Measurements from ENCODE around the gene PFKFB2.
A peak's percentile ranks its signal among the peaks of the same experiment; 100 is the strongest.
"Not testable (repeated sequence)": the region's sequence is repeated elsewhere in the genome, so short reads cannot be mapped to it uniquely, and the experiment has no call there.

PFKFB2 gene

DNA sequence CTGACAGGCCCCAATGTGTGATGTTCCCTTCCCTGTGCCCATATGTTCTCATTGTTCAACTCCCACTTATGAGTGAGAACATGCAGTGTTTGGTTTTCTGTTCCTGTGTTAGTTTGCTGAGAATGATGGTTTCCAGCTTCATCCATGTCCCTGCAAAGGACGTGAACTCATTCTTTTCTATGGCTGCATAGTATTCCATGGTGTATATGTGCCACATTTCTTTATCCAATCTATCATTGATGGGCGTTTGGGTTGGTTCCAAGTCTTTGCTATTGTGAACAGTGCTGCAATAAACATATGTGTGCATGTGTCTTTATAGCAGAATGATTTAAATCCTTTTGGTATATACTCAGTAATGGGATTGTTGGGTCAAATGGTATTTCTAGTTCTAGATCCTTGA, 11.7 kb upstream of the PFKFB2 start:
- DNase-seq: not testable (repeated sequence)

DNA sequence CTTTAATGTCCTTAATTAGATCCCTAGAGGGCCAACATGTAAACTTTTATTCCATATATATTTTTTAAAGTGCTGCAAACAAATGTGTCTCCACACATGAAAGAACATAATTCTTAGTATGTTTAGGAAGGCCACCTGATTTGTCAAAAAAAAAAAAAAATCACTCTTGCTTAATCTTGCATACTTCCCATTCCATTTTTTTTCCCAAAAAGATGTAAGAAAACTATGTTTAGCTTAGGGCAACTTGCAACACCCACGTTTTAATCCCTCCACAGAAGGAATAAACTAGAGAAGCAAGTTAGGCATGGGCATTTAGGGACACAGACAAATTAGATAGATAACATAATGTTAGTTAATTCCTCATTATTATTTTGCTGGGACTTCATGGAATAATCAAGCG, 7.6 kb upstream of the PFKFB2 start:
- DNase-seq: no peak

DNA sequence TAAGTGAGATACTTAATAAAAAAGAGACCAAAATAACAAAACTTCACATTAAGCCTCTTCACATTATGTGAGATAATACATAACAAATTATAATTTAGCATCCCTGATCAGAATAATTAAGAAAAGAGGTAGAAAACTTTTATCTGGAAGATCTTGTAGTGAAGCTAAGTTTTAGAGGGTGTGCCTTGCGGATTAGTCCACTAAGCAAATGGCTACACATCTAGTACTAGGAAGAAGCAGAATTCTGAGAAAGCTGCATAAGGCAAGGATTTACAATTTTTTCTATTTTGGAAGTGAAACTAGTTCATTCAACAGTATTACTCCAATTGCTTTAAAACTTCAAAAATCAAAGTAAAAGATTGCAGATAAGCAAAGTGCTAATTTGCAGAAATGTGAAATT, 5.6 kb upstream of the PFKFB2 start:
- DNase-seq: no peak

- no peak for DNase-seq
These were observed 5.0 kb upstream of the PFKFB2 start for GRCh38 chr1:207048041-207048440.

DNA sequence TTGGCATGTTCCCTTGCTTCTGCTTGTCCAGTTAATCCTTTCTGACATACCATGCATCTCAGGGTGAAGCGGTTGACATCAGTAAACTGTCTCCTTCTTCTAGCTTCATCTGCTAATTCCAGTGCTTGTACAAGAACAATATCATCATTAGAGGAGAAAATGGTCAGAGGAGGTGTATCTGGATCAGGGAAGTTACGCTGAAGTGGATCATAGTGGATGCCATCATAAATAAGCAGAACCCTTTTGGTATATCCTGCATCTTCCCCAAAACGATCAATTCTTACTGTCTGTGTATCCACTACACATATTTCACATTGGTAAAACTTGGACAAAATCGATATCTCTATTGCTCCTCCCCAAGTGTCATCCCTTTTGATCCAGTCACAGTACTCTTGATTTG, 4.0 kb upstream of the PFKFB2 start:
- DNase-seq: no peak

GRCh38 chr1:207049514-207049913, 3.6 kb upstream of the PFKFB2 start:
- DNase-seq: no peak

- DNase-seq: peak; percentile 50
These were observed 3.1 kb upstream of the PFKFB2 start for GRCh38 chr1:207049974-207050391.

GRCh38 chr1:207050480-207051190, 2.4 kb upstream of the PFKFB2 start:
- DNase-seq: peak; percentile 88

DNA sequence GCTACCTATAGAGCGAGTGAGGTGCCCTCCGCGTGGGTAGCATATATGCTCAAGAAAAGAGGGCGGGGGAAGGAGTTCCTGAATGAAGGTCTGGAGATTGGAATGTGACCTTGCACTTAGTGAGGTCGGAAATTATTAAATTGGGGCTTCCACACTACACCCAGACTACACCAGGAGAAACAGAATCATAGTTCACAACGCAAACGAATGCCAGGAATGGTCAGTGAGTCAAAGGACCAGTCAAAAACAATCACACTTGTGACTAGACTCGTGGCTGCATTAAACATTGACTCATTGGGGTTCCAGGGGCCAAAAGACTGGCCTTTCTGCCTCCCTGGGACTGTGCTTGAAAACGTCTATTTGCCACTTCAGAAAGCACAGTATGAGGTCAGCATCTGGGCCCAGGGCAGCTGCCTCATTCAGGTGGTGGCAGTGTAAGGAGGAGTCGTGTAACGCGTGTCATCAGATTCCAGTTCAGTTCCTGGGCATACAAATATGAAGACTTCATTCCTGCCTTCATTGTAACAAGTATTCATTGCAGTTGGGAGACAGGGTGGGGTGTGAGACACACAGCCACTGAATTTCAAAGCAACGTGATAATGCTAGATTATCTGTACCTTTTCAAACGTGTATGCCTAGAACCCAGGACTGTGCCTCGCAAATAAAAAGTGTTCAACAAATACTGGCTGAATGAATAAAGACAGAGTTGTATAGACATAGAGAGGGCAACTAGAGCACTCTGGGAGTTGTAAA, 1.7 kb upstream of the PFKFB2 start, which contains the start of gene YOD1:
YOD1 (minus strand) TSS at position 18 of the 753 bp plus-strand sequence. CDS start 178 bp downstream, outside the sequence.
- peak; percentile 42 for DNase-seq

GRCh38 chr1:207054491-207054890, 1.4 kb downstream of the PFKFB2 start:
- DNase-seq: no peak

DNA sequence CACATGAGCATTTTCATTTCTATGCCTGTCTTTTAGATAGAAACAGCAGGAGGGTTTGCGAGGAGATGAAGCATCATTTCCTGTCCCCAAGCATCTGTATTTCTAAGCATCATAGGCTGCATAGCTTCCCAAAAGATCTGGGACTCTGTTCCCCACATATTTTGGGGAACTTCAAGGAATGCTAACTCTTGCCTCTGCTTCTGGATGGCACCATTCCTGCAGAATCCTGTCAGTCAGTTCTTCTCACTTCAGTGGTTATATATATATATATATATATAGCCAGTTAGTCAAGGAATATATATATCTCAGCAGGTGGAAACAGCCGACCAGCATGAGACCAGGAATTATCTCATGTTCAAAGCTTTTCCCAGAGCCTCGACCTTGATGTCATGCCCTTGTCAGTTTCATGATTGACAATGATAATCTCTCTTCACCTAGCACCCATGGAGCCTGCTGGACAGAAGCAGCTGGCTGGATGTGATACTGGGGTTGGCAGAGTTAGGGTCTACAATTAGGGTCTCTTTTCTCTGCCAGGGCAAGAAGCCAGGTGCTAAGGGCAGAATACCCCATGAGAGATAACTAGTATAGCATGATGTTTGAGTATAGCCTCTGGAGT, 2.4 kb downstream of the PFKFB2 start:
- DNase-seq: no peak

- DNase-seq: no peak
These were observed 3.6 kb downstream of the PFKFB2 start for GRCh38 chr1:207056673-207057072.

DNA sequence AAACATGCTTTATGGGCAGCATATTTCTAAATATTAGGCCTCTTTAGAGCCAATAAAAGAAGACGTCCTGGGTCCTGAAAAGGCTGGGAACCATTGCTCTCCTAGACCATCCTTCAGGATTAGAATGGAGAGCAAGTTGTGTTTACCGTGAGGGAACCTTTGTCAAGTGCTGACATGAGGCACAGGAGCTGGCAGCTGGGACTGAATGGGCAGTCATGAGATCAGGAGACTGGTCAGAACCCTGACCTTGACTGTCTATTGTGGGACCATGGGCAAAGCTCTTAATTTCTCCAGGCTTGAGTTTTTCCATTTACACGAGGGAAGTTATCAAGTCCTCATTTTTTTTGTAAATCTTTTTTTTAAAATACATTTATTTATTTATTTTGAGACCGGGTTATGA, 5.2 kb downstream of the PFKFB2 start:
- no peak for DNase-seq

DNA sequence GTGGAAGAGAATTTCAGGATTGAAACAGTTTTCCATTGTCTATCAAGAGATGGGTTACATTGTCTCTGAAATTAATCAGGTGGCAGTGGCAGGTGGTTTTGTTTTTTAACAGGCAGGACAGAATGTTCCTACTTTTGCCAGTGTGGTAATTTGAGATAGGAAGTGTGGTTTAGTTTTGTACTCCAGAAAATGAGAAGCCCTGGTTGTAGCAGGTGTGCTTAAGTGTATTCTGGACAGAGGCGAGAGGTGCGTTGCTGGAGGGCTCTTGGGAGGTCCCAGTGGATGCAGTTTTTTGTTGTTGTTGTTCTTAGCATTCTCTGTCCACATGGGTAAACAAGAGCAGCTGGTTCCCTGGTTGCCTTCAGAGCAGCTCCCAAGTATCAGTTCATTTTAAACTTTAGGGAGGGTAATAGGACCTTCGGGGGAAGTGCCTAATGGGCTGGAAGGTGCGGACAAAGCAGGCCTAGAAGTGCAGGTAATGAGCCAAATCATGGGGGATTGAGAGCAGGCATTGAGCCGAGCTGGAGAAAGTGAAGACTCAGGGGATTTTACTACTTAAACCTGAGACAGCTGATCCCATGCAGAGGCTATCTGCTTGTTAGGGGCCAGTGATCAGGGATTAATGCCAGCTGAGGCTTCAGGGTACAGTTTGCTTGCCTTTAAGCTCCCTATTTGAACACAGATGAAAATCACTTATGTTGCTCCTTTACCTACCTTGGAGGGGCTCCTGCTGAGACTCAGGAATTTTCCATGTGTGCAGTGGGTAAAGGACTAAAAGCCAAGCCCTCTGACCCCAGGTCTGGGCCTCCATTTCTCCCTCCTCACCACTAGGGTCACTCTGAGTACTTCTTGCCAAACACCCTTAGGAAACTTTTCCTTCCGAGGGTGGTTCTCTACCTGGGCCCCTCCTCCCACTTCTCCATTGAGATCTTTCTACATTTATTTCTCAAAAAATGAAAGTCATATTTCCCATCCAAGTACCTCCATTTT, 6.1 kb downstream of the PFKFB2 start:
- DNase-seq: peak; percentile 95

- DNase-seq: peak; percentile 37
These were observed 6.8 kb downstream of the PFKFB2 start for GRCh38 chr1:207059881-207060280.

DNA sequence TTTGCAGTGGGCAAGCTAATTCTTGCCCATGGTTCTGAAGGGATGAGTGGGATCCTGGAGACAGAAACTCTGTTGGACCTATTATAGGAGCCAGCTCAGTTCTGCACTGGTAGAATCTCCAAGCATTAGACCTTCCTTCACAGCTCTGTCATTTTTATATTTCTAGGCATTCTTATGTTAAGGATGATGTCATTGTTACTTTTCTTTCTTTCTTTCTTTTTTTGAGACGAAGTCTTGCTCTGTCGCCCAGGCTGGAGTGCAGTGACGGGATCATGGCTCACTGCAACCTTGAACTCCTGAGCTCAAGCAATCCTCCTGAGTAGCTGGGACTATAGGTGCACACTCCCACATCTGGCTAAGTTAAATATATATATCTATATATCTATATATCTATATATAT, 7.5 kb downstream of the PFKFB2 start:
- DNase-seq: no peak

- no peak for DNase-seq
These were observed 9.0 kb downstream of the PFKFB2 start for GRCh38 chr1:207062058-207062457.

DNA sequence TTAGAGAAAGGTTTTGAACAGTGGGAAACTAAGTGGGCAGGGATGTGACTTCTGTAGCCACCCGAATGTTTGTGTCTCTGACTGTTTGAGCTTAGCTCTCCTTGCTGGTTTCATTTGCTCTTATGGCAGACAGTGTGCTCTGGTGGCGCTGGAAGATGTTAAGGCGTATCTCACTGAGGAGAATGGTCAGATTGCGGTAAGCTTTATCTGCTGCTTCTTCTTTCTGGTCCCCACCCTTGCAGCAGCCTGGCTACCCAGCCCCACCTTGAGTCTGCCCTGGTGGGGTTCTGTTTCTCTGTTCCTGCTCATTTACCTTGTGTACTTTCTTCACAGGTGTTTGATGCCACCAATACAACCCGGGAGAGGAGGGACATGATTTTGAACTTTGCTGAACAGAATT, 9.9 kb downstream of the PFKFB2 start:
- no peak for DNase-seq

GRCh38 chr1:207064561-207064960, 11.5 kb downstream of the PFKFB2 start:
- no peak for DNase-seq

- no peak for DNase-seq
These were observed 14.1 kb downstream of the PFKFB2 start for GRCh38 chr1:207067185-207067584.

- no peak for DNase-seq
These were observed 14.6 kb downstream of the PFKFB2 start for GRCh38 chr1:207067665-207068064.

DNA sequence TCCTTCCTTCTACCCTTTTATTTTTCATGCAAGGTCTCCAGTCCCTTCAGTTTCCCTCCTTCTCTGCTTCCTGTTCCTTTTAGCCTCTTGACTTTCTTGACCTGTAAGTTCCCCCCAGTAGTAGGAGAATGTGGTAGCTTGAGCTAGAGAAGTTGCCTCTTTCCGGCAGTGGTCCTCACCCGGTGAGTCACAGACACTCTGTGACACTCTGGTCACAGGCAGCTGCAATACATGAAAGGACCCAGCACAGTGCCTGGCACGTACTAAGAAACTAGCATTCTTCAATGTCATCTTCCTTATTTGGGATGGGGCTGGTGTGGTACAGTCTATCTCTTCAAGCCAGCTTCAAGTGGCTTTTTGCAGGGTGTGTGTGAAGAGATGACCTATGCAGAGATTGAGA, 16.0 kb downstream of the PFKFB2 start:
- DNase-seq: no peak
